Neural crest cell (in vitro differentiated cells): ENCODE results near the gene NFIA. TPM values are rescaled to one million over a fixed set of nuclear protein-coding genes. Genes with fewer than 3 reads are reported as not detected.

Experiments used
- DNase-seq: peaks from one replicate; pipeline ENCODE4 v3.0.0; 2021; ENCODE audit warnings: low read depth, mixed read lengths, low spot score
- H3K27ac Mint-ChIP-seq: one replicate; pipeline ENCODE4 v1.8.0; 2021; ENCODE audit warnings: mild to moderate bottlenecking, mixed read lengths; ENCODE audit not compliant: unreplicated experiment
- H3K27me3 Mint-ChIP-seq: 2 replicates; pipeline ENCODE4 v1.8.0; 2021; ENCODE audit warnings: low read depth, mild to moderate bottlenecking, mixed read lengths
- H3K36me3 Mint-ChIP-seq: 2 replicates; pipeline ENCODE4 v1.8.0; 2021; ENCODE audit warnings: low read depth, mild to moderate bottlenecking, mixed read lengths
- H3K4me1 Mint-ChIP-seq: 2 replicates; pipeline ENCODE4 v1.8.0; 2021; ENCODE audit warnings: mixed read lengths
- H3K4me3 Mint-ChIP-seq: one replicate; pipeline ENCODE4 v1.8.0; 2021; ENCODE audit warnings: mild to moderate bottlenecking, mixed read lengths
- H3K9me3 Mint-ChIP-seq: 2 replicates; pipeline ENCODE4 v1.8.0; 2021; ENCODE audit warnings: mixed read lengths
- CTCF ChIP-seq: fragments of 200-600 bp; sonication (generic); conservative IDR thresholded peaks from 2 replicates; pipeline ENCODE4 v1.5.0; 2021; ENCODE audit warnings: antibody characterized with exemption, mild to moderate bottlenecking
- total RNA-seq: library from RNA; stranded (reverse); gene quantifications from 2 replicates; pipeline ENCODE4 v1.2.1, GENCODE V29; 2021

The NFIA gene
- total RNA-seq, 1 donor from 2014 or later = 3.4 TPM

GRCh38 chr1:61119085-61119484, 36.7 kb downstream of the NFIA start:
- H3K4me1 Mint-ChIP-seq = peaks cover 18% of the 10 kb centered on the region
- H3K4me3 Mint-ChIP-seq = no peak overlapping the region
- no peak overlapping the region for H3K27ac Mint-ChIP-seq
- no peak for DNase-seq
- no peaks in the 10 kb centered on the region for H3K36me3 Mint-ChIP-seq
- peaks cover 2% of the 10 kb centered on the region for H3K9me3 Mint-ChIP-seq
- TF ChIP-seq CTCF = no peak
- H3K27me3 Mint-ChIP-seq = peaks cover 5% of the 10 kb centered on the region

GRCh38 chr1:61120246-61120840, 38.0 kb downstream of the NFIA start:
- no peak for DNase-seq
- peaks cover 6% of the 10 kb centered on the region for H3K27me3 Mint-ChIP-seq

GRCh38 chr1:61120998-61121397, 38.6 kb downstream of the NFIA start:
- H3K36me3 Mint-ChIP-seq = no peaks in the 10 kb centered on the region
- no peak for DNase-seq
- TF ChIP-seq CTCF = no peak
- no peaks in the 10 kb centered on the region for H3K9me3 Mint-ChIP-seq
- H3K27ac Mint-ChIP-seq = no peak overlapping the region
- H3K4me1 Mint-ChIP-seq = peaks cover 18% of the 10 kb centered on the region
- no peak overlapping the region for H3K4me3 Mint-ChIP-seq
- peaks cover 6% of the 10 kb centered on the region for H3K27me3 Mint-ChIP-seq

More at GRCh38 chr1:61120246-61120840, 38.0 kb downstream of the NFIA start:
- Mint-ChIP-seq H3K27ac (no peak overlapping the region), H3K36me3 (no peaks in the 10 kb centered on the region), H3K4me1 (peaks cover 18% of the 10 kb centered on the region), H3K4me3 (no peak overlapping the region), H3K9me3 (no peaks in the 10 kb centered on the region)
- TF ChIP-seq CTCF = no peak

- DNase-seq = no peak
- Mint-ChIP-seq H3K9me3 (no peaks in the 10 kb centered on the region), H3K27ac (no peak overlapping the region), H3K36me3 (no peaks in the 10 kb centered on the region), H3K27me3 (peaks cover 6% of the 10 kb centered on the region), H3K4me1 (peaks cover 18% of the 10 kb centered on the region), H3K4me3 (no peak overlapping the region)
- TF ChIP-seq CTCF = no peak
These were observed 39.3 kb downstream of the NFIA start for GRCh38 chr1:61121631-61122030.

- H3K27me3 Mint-ChIP-seq = peaks cover 6% of the 10 kb centered on the region
- H3K9me3 Mint-ChIP-seq = no peaks in the 10 kb centered on the region
- DNase-seq = no peak
- no peak overlapping the region for H3K4me3 Mint-ChIP-seq
- TF ChIP-seq CTCF = no peak
- H3K36me3 Mint-ChIP-seq = no peaks in the 10 kb centered on the region
- H3K4me1 Mint-ChIP-seq = peaks cover 18% of the 10 kb centered on the region
- no peak overlapping the region for H3K27ac Mint-ChIP-seq
These were observed 40.0 kb downstream of the NFIA start for GRCh38 chr1:61122389-61122788.
